Gastroesophageal sphincter (tissue), 4 donors: Measurements from ENCODE around the gene PALD1. TPM values are rescaled to one million over a fixed set of nuclear protein-coding genes. Genes with fewer than 3 reads are reported as not detected.
A peak's percentile ranks its signal among the peaks of the same experiment; 100 is the strongest.

ENCODE experiments used
- ATAC-seq: fragments of 150-250 bp; one replicate; pipeline ENCODE4 v1.9.1; 2016; ENCODE audit warnings: mild to moderate bottlenecking, moderate library complexity
- H3K27ac ChIP-seq, 4 donors: fragments of 200-600 bp; sonication (generic) in 3 of 4; 1 replicate in 3 of 4; 2 replicates in 1 of 4; pipeline ENCODE4 v1.5.1; 2016 to 2019
- H3K27me3 ChIP-seq: fragments of 200-600 bp; sonication (generic); one replicate; pipeline ENCODE4 v1.5.1; 2019
- H3K36me3 ChIP-seq, 2 donors: fragments of 200-600 bp; sonication (generic); one replicate each; pipeline ENCODE4 v1.5.1; 2019; ENCODE audit warnings: control low read depth in 1 of 2
- H3K4me1 ChIP-seq, 3 donors: fragments of 200-600 bp; sonication (generic); 1 replicate in 2 of 3; 2 replicates in 1 of 3; pipeline ENCODE4 v1.5.1; 2016 to 2019; ENCODE audit warnings: control low read depth in 2 of 3
- H3K4me3 ChIP-seq, 2 donors: fragments of 200-600 bp; sonication (generic); one replicate each; pipeline ENCODE4 v1.5.1; 2019; ENCODE audit warnings: mild to moderate bottlenecking in 1 of 2, moderate library complexity in 1 of 2
- H3K9me3 ChIP-seq, 3 donors: fragments of 200-600 bp; sonication (generic); one replicate each; pipeline ENCODE4 v1.5.1; 2017 to 2019; ENCODE audit warnings: control low read depth in 2 of 3
- CTCF ChIP-seq, 4 experiments: fragments of 200-600 bp in 2 of 4; fragments of 450-650 bp in 2 of 4; sonication (generic) in 1 of 4; IDR thresholded peaks; one replicate each; pipeline ENCODE4 v1.5.1; 2017 to 2019; ENCODE audit warnings: antibody characterized with exemption in 4 of 4, mild to moderate bottlenecking in 2 of 4, moderate library complexity in 2 of 4
- EP300 ChIP-seq: sonication (generic); formaldehyde crosslinking; IDR thresholded peaks from one replicate; pipeline ENCODE4 v1.6.1; 2017; ENCODE audit warnings: antibody characterized with exemption, mild to moderate bottlenecking
- POLR2A ChIP-seq, 2 donors: fragments of 450-650 bp; IDR thresholded peaks; one replicate each; pipeline ENCODE4 v1.6.1; 2017; ENCODE audit warnings: antibody characterized with exemption in 2 of 2, mild to moderate bottlenecking in 2 of 2, moderate library complexity in 1 of 2
- POLR2AphosphoS5 ChIP-seq: sonication (generic); formaldehyde crosslinking; IDR thresholded peaks from one replicate; pipeline ENCODE4 v1.6.1; 2017; ENCODE audit warnings: antibody characterized with exemption
- WGBS, 2 donors: methylation state at CpG; one replicate each; pipeline ENCODE4 v1.1.5; 2018; ENCODE audit warnings: low coverage in 1 of 2; 5-methylcytosine and 5-hydroxymethylcytosine counted together
- total RNA-seq, 4 donors: library from RNA; depleted of rRNA; stranded (reverse); fragments of >200 nt; gene quantifications; one replicate each; pipeline ENCODE4 v1.1.0, GENCODE V29; 2016

Gene PALD1
- total RNA-seq, 4 donors from 2014 or later, result 12.5 to 19.8 (median 14.7) TPM

- no peak for ATAC-seq
- TF ChIP-seq POLR2A (IDR thresholded peaks at IDR 0.05) (no peak), CTCF (IDR thresholded peaks at IDR 0.05) (no peak), POLR2AphosphoS5 (no peak), EP300 (no peak)
- H3K36me3 ChIP-seq, result peaks cover 0 to 37% of the 10 kb centered on the region in 2 donors
- H3K4me1 ChIP-seq, result peaks cover 0 to 48% (median 17%) of the 10 kb centered on the region in 3 donors
- no peaks in the 10 kb centered on the region for H3K9me3 ChIP-seq
- H3K4me3 ChIP-seq, result no peak overlapping the region
- WGBS, 2 donors, result 31 to 79% methylated on average over 2 to 8 of the region's 10 CpGs
- H3K27ac ChIP-seq, result peak overlapping the region in 3 of 4 donors; percentile 56 to 65 (median 59)
- no peaks in the 10 kb centered on the region for H3K27me3 ChIP-seq
Observed at GRCh38 chr10:70561070-70561469, 82.5 kb downstream of the PALD1 start.

GRCh38 chr10:70561558-70561957 lies 83.0 kb downstream of the PALD1 start:
- no peaks in the 10 kb centered on the region for H3K27me3 ChIP-seq
- no peaks in the 10 kb centered on the region for H3K9me3 ChIP-seq
- H3K36me3 ChIP-seq, result peaks cover 0 to 38% of the 10 kb centered on the region in 2 donors
- ATAC-seq, result no peak
- H3K4me3 ChIP-seq, result no peak overlapping the region
- TF ChIP-seq CTCF (IDR thresholded peaks at IDR 0.05) (no peak), EP300 (no peak)
- WGBS, 2 donors, result 96 to 100% methylated on average over 2 to 5 of the region's 6 CpGs
- H3K4me1 ChIP-seq, result peaks cover 0 to 48% (median 17%) of the 10 kb centered on the region in 3 donors
- peak overlapping the region in 1 of 4 donors; percentile 65 for H3K27ac ChIP-seq

- Histone ChIP-seq H3K27me3 (no peaks in the 10 kb centered on the region), H3K27ac (no peak overlapping the region), H3K9me3 (no peaks in the 10 kb centered on the region), H3K4me3 (no peak overlapping the region), H3K36me3 (peaks cover 0 to 38% of the 10 kb centered on the region in 2 donors), H3K4me1 (peaks cover 0 to 48% (median 17%) of the 10 kb centered on the region in 3 donors)
- no peak for ATAC-seq
- WGBS, 2 donors, result no CpG with 5 or more reads among the region's 15 CpGs
- TF ChIP-seq POLR2A (IDR thresholded peaks at IDR 0.05) (no peak), EP300 (no peak), CTCF (IDR thresholded peaks at IDR 0.05) (no peak), POLR2AphosphoS5 (no peak)
Observed at GRCh38 chr10:70562036-70562755, 83.6 kb downstream of the PALD1 start.

GRCh38 chr10:70563230-70563629 lies 84.7 kb downstream of the PALD1 start:
- no peaks in the 10 kb centered on the region for H3K9me3 ChIP-seq
- TF ChIP-seq POLR2AphosphoS5, result no peak
- TF ChIP-seq CTCF (IDR thresholded peaks at IDR 0.05), result no peak
- no peak for TF ChIP-seq EP300
- peaks cover 0 to 43% of the 10 kb centered on the region in 2 donors for H3K36me3 ChIP-seq

More at GRCh38 chr10:70563230-70563629, 84.7 kb downstream of the PALD1 start:
- 41 to 60% methylated on average over 2 to 7 of the region's 7 CpGs for WGBS, 2 donors
- H3K4me3 ChIP-seq, result no peak overlapping the region
- no peak overlapping the region for H3K27ac ChIP-seq
- ATAC-seq, result no peak
- H3K27me3 ChIP-seq, result no peaks in the 10 kb centered on the region
- H3K4me1 ChIP-seq, result peaks cover 0 to 48% (median 17%) of the 10 kb centered on the region in 3 donors
